H1 (cell line): ENCODE results near the gene AKR7A2.

Experiments used
- ASH2L ChIP-seq: fragments of 200-600, 300-600 bp; sonication (generic); IDR thresholded peaks from one replicate; pipeline ENCODE4 v1.7.1; 2017; ENCODE audit warnings: low read length
- CBX5 ChIP-seq: fragments of 300-800, 300-1000 bp; sonication (generic); IDR thresholded peaks from 2 replicates; pipeline ENCODE4 v1.7.1; 2016; ENCODE audit warnings: antibody characterized with exemption, low read length, low read depth
- JUND ChIP-seq: IDR thresholded peaks from 2 replicates; pipeline ENCODE4 v1.6.1; 2011; ENCODE audit warnings: mild to moderate bottlenecking, improper control_type of control experiment, low read length
- TF ChIP-seq, protein P1 (sequence below): IDR thresholded peaks from 2 replicates; pipeline ENCODE4 v1.6.1; 2011; ENCODE audit warnings: low read length, improper control_type of control experiment

DNA sequence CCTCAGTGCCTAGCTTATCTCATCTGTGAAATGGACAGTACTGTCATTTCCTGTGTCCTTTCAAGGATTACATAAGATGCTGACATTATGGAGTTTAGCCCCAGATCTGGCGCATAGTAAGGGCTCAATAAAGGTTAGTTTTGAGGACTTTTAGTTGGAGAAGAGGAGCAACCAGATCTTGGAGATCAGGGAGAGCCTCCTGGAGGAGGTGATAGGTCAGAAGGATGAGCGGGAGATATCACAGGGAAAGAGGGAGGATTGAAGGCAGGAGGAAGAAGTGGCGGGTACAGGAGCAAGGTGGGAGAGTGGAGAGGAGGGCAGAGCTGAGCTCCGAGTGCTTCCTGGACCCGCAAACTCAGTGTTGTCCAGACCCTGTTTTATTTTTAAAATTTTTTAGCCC lies 17.7 kb upstream of the AKR7A2 start:
- no peak for TF ChIP-seq ASH2L
- TF ChIP-seq, protein P1, sequence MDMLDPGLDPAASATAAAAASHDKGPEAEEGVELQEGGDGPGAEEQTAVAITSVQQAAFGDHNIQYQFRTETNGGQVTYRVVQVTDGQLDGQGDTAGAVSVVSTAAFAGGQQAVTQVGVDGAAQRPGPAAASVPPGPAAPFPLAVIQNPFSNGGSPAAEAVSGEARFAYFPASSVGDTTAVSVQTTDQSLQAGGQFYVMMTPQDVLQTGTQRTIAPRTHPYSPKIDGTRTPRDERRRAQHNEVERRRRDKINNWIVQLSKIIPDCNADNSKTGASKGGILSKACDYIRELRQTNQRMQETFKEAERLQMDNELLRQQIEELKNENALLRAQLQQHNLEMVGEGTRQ: no peak
- TF ChIP-seq JUND: no peak
- no peak for TF ChIP-seq CBX5
